Peyer's patch (tissue), 4 donors: Measurements from ENCODE around the gene BPHL. TPM values are rescaled to one million over a fixed set of nuclear protein-coding genes. Genes with fewer than 3 reads are reported as not detected.
"Not testable (repeated sequence)": the region's sequence is repeated elsewhere in the genome, so short reads cannot be mapped to it uniquely, and the experiment has no call there.

Experiments
- DNase-seq, 3 donors: peaks; one replicate each; pipeline ENCODE4 v3.0.0-alpha.2; 2017 to 2019
- H3K27ac ChIP-seq, 4 donors: fragments of 200-600 bp; sonication (generic); one replicate each; pipeline ENCODE4 v1.5.1; 2016 to 2019
- H3K27me3 ChIP-seq, 2 donors: fragments of 200-600 bp; sonication (generic); one replicate each; pipeline ENCODE4 v1.5.1; 2019
- H3K36me3 ChIP-seq, 3 donors: fragments of 200-600 bp; sonication (generic); one replicate each; pipeline ENCODE4 v1.5.1; 2016 to 2019
- H3K4me1 ChIP-seq, 4 donors: fragments of 200-600 bp; sonication (generic); one replicate each; pipeline ENCODE4 v1.5.1; 2016 to 2019
- H3K4me3 ChIP-seq, 4 donors: fragments of 200-600 bp; sonication (generic); 1 replicate in 3 of 4; 2 replicates in 1 of 4; pipeline ENCODE4 v1.5.1; 2016 to 2019; ENCODE audit warnings: mild to moderate bottlenecking in 1 of 4
- H3K9me3 ChIP-seq, 4 donors: fragments of 200-600 bp; sonication (generic); one replicate each; pipeline ENCODE4 v1.5.1; 2016 to 2019; ENCODE audit warnings: mild to moderate bottlenecking in 1 of 4
- POLR2A ChIP-seq, 2 donors: fragments of 450-650 bp; IDR thresholded peaks; one replicate each; pipeline ENCODE4 v1.5.1; 2017; ENCODE audit warnings: antibody characterized with exemption in 2 of 2, mild to moderate bottlenecking in 2 of 2, moderate library complexity in 2 of 2
- total RNA-seq, 4 donors: library from RNA; depleted of rRNA; stranded (reverse); fragments of >200 nt; gene quantifications; one replicate each; pipeline ENCODE4 v1.1.0, GENCODE V29; 2016
- TF ChIP-seq, protein P1 (sequence below), 6 experiments: fragments of 450-650 bp in 4 of 6; fragments of 200-600 bp in 2 of 6; sonication (generic) in 1 of 6; IDR thresholded peaks; one replicate each; pipeline ENCODE4 v1.5.1; 2017 to 2019; ENCODE audit warnings: antibody characterized with exemption in 6 of 6, mild to moderate bottlenecking in 3 of 6, moderate library complexity in 1 of 6

The BPHL gene
- total RNA-seq, 4 donors from 2014 or later, result 21.5 to 73.1 (median 68.2) TPM

DNA sequence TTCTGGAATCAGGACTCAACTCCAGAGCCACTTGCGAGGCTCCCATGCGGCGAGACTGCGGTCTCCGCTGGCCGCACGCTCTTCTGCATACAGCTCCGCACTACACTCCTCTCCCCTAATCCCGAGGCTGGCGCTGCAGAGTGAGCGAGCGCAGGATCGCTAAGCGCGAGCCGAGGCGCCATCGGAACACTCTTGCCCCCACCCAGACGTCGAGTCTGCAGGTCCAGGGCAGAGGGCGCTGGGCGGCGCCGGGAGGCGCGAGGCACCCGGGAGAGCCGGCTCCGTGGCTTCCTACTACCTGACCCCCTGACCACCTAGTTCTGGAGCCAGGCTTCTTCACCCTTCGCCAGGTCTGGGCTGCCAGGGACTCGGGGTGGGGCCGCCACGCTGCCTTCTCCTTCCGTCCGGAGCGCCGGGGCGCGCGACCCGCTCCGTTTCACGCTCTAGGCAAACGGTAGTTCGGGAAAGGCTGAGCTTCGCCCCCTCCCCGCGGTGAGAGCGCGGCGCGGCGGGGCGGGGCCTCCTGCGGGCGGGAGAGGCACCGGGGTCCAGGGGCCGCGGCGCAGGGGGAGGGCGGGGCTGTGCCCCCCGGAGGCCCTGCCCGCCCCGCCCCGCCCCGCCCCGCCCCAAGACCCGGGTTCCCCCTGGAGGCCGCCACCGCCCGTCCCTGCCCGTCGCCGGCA lies 44.2 kb downstream of the BPHL start:
- TF ChIP-seq, protein P1, sequence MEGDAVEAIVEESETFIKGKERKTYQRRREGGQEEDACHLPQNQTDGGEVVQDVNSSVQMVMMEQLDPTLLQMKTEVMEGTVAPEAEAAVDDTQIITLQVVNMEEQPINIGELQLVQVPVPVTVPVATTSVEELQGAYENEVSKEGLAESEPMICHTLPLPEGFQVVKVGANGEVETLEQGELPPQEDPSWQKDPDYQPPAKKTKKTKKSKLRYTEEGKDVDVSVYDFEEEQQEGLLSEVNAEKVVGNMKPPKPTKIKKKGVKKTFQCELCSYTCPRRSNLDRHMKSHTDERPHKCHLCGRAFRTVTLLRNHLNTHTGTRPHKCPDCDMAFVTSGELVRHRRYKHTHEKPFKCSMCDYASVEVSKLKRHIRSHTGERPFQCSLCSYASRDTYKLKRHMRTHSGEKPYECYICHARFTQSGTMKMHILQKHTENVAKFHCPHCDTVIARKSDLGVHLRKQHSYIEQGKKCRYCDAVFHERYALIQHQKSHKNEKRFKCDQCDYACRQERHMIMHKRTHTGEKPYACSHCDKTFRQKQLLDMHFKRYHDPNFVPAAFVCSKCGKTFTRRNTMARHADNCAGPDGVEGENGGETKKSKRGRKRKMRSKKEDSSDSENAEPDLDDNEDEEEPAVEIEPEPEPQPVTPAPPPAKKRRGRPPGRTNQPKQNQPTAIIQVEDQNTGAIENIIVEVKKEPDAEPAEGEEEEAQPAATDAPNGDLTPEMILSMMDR (IDR thresholded peaks at IDR 0.05), result peak in 3 of 6 experiments; percentile 11 to 41 (median 28)
- TF ChIP-seq POLR2A (IDR thresholded peaks at IDR 0.05), result peak; percentile 71 to 81
- no peaks in the 10 kb centered on the region for H3K9me3 ChIP-seq
- H3K27ac ChIP-seq, result peak overlapping the region; percentile 86 to 97 (median 94)
- peaks cover 0 to 47% (median 0%) of the 10 kb centered on the region in 4 donors for H3K4me1 ChIP-seq
- H3K36me3 ChIP-seq, result no peaks in the 10 kb centered on the region
- H3K4me3 ChIP-seq, result peak overlapping the region; percentile 67 to 79 (median 74)
- DNase-seq, result peak; percentile 65 to 94 (median 90)
- H3K27me3 ChIP-seq, result no peaks in the 10 kb centered on the region

- no peak for TF ChIP-seq POLR2A (IDR thresholded peaks at IDR 0.05)
- TF ChIP-seq, protein P1 (IDR thresholded peaks at IDR 0.05), result no peak
- Histone ChIP-seq H3K4me3 (peak overlapping the region; percentile 67 to 79 (median 74)), H3K9me3 (no peaks in the 10 kb centered on the region), H3K27ac (peak overlapping the region; percentile 86 to 97 (median 94)), H3K36me3 (no peaks in the 10 kb centered on the region), H3K4me1 (peaks cover 0 to 43% (median 0%) of the 10 kb centered on the region in 4 donors), H3K27me3 (no peaks in the 10 kb centered on the region)
- no peak for DNase-seq
These were observed 44.7 kb downstream of the BPHL start for GRCh38 chr6:3163248-3163594.

DNA sequence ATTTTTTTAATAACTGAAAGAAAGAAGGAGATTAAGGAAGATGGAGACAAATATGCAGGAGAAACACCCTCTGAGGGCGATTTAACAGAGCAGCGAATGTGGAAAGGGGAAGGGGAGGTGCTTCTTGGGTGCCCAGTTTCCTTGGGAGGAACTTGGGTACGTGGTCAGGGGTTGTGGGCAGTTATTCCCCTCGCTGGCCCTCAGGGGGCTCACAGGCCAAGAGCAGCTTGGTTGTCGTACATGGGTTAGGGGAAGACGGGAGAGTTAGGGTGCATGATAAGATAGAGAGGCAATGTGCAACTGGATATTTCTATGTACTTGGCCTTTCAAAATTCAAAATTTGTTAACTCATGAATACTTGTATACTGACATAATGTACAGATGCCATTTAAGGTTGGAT lies 45.9 kb downstream of the BPHL start:
- Histone ChIP-seq H3K27ac (no peak overlapping the region), H3K4me3 (no peak overlapping the region), H3K4me1 (peaks cover 0 to 32% (median 0%) of the 10 kb centered on the region in 4 donors), H3K27me3 (no peaks in the 10 kb centered on the region), H3K36me3 (no peaks in the 10 kb centered on the region), H3K9me3 (no peaks in the 10 kb centered on the region)
- no peak for DNase-seq
- TF ChIP-seq, protein P1 (IDR thresholded peaks at IDR 0.05), result no peak
- no peak for TF ChIP-seq POLR2A (IDR thresholded peaks at IDR 0.05)

DNA sequence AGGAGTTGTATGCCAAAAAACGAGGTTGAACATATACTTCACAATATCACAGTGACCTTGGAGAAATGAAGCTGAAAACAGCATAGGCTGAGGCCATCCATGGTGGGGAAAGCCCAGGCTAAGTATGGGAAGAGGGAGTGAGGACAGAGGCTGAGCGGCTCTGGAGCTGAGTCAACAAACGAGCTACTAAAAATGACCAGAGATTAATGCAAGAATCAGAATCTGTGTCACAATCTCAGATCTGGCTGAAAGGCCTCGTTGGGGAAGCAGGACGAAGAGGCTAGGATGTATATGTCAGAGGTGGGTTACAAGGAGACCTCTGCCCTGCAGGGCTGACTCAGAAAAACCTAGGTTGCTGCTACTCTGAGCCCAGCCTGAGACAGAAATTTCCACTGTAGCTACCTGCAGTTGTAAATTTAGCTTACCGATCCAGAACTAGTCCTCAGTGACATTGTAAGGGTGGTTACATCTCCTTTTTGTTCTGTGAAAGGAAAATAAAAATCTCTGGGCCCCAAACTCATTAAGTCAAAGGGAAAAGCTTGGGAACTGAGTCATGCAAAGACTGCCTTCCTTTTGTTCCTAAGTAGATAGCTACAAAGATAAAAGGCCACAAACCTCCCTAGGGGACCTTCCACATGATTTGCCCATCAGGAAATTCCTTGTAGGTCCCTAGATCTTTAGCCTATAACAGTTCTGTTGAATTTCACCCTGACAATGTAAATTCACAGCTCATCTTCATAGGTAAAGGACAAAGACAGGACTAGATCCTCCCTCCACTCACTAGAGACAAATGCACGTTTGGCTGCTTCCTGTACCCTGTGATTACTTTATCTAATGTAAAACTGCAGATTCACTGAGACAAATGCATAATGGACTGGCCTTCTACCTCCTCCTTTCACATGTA lies 47.4 kb downstream of the BPHL start:
- no peak for DNase-seq
- Histone ChIP-seq H3K27me3 (no peaks in the 10 kb centered on the region), H3K9me3 (no peaks in the 10 kb centered on the region), H3K27ac (no peak overlapping the region), H3K4me3 (no peak overlapping the region), H3K36me3 (no peaks in the 10 kb centered on the region), H3K4me1 (peaks cover 0 to 20% (median 0%) of the 10 kb centered on the region in 4 donors)
- TF ChIP-seq, protein P1 (IDR thresholded peaks at IDR 0.05), result no peak
- TF ChIP-seq POLR2A (IDR thresholded peaks at IDR 0.05), result no peak

DNA sequence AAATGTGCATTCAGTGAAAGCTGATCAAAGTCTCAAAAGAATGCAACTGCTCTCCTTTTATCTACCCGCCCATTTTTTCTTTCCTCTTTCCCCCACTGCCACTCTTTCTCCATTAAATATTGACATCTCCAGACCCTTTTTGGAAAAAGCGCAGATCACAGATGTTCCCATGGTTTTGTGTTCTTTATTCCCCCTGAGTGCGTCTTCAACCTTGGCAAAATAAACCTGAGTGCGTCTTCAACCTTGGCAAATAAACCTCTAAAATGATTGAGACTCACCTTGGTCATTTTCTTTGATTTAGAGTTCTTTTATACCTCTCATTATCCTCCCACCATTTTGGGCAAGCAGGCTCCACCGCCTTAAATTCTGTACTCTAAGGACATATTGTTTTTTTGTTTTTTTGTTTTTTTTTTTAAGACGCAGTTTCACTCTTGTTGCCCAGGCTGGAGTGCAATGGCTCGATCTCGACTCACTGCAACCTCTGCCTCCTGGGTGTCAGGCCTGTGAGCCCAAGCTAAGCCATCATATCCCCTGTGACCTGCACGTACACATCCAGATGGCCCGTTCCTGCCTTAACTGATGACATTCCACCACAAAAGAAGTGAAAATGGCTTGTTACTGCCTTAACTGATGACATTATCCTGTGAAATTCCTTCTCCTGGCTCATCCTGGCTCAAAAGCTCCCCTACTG lies 48.2 kb downstream of the BPHL start:
- peaks cover 0 to 13% (median 0%) of the 10 kb centered on the region in 4 donors for H3K4me1 ChIP-seq
- H3K27me3 ChIP-seq, DNase-seq, H3K4me3 ChIP-seq, H3K36me3 ChIP-seq, H3K27ac ChIP-seq, H3K9me3 ChIP-seq: not testable (repeated sequence)

DNA sequence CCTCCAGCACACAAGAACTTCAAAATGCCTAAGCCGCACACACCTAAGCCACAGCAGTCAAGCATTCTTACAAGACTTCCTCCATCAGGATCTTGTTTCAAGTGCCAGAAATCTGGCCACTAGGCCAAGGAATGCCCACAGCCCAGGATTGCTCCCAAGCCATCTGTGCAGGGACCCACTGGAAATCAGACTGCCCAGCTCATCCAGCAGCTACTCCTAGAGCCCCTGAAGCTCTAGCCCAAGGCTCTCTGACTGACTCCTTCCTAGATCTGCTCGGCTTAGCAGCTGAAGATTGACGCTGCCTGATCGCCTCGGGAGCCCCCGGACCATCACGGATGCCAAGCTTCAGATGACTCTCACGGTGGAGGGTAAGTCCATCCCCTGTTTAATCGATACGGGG lies 49.5 kb downstream of the BPHL start:
- H3K27ac ChIP-seq, H3K36me3 ChIP-seq, H3K4me3 ChIP-seq, H3K27me3 ChIP-seq, H3K4me1 ChIP-seq, H3K9me3 ChIP-seq, DNase-seq: not testable (repeated sequence)

- not testable (repeated sequence) for H3K27ac ChIP-seq, H3K36me3 ChIP-seq, H3K9me3 ChIP-seq, H3K4me3 ChIP-seq, H3K4me1 ChIP-seq, H3K27me3 ChIP-seq, DNase-seq
These were observed 52.2 kb downstream of the BPHL start for GRCh38 chr6:3170676-3171075.

DNA sequence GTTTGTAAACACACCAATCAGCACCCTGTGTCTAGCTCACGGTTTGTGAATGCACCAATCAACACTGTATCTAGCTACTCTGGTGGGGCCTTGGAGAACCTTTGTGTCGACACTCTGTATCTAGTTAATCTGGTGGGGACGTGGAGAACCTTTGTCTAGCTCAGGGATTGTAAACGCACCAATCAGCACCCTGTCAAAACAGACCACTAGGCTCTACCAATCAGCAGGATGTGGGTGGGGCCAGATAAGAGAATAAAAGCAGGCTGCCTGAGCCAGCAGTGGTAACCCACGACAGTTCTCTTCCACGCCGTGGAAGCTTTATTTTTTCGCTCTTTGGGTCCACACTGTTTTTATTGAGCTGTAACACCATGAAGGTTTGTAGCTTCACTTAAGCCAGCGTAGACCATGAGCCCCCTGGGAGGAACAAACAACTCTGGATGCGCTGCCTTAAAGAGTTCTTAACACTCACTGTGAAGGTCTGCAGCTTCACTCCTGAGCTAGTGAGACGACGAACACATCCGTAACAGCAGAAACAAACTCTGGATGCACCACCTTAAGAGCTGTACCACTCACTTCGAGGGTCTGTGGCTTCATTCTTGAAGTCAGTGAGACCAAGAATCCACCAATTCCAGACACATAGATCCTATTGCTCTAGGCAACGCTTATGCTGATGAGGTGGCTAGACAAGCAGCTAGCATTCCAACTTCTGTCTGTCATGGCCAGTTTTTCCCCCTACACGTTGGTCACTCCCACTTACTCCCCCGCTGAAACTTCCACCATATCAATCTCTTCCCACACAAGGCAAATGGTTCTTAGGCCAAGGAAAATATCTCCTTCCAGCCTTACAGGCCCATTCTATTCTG lies 53.0 kb downstream of the BPHL start:
- DNase-seq, H3K9me3 ChIP-seq, H3K4me1 ChIP-seq, H3K36me3 ChIP-seq, H3K27ac ChIP-seq, H3K4me3 ChIP-seq, H3K27me3 ChIP-seq: not testable (repeated sequence)

- not testable (repeated sequence) for H3K4me1 ChIP-seq, H3K4me3 ChIP-seq, DNase-seq, H3K27ac ChIP-seq, H3K27me3 ChIP-seq, H3K9me3 ChIP-seq, H3K36me3 ChIP-seq
These were observed 54.3 kb downstream of the BPHL start for GRCh38 chr6:3172789-3173188.
